ENCODE results near the gene RALGPS2. TPM values are rescaled to one million over a fixed set of nuclear protein-coding genes. Genes with fewer than 3 reads are reported as not detected.

RALGPS2 gene
- total and polyA plus RNA-seq, 2 of the 13 experiments (the other 11 are each of a cell fraction or from before 2014, with no cell fraction given): 15.6 to 36.0 TPM

- TF ChIP-seq HMG20A (CRISPR knock-in tag; IDR thresholded peaks at IDR 0.05; ENCODE audit: borderline replicate concordance) (no peak), ZNF883 (CRISPR knock-in tag; IDR thresholded peaks at IDR 0.05; ENCODE audit: not compliant biosample characterization) (no peak), ZNF280B (CRISPR knock-in tag; IDR thresholded peaks at IDR 0.05; ENCODE audit: borderline replicate concordance) (no peak), SMYD3 (CRISPR knock-in tag; IDR thresholded peaks at IDR 0.05) (peak; percentile 42; the same call in 1 of the 2 replicates), MIER3 (CRISPR knock-in tag; IDR thresholded peaks at IDR 0.05; ENCODE audit: borderline replicate concordance) (no peak), ZNF773 (CRISPR knock-in tag; IDR thresholded peaks at IDR 0.05; ENCODE audit: borderline replicate concordance) (no peak), RAD51 (IDR thresholded peaks at IDR 0.05; ENCODE audit: borderline replicate concordance) (no peak), ZNF34 (CRISPR knock-in tag; IDR thresholded peaks at IDR 0.05; ENCODE audit: borderline replicate concordance) (no peak), DPF2 (CRISPR knock-in tag; IDR thresholded peaks at IDR 0.05; ENCODE audit: borderline replicate concordance, low read depth) (no peak), ZNF530 (CRISPR knock-in tag; IDR thresholded peaks at IDR 0.05; ENCODE audit: low read depth) (no peak), GTF2F1 (IDR thresholded peaks at IDR 0.05; ENCODE audit: low read length) (no peak), ZNF589 (CRISPR knock-in tag; conservative IDR thresholded peaks at IDR 0.05) (no peak), PLRG1 (conservative IDR thresholded peaks at IDR 0.05) (no peak), CHD4 (IDR thresholded peaks at IDR 0.05; ENCODE audit: borderline replicate concordance, low read length) (no peak), DMAP1 (CRISPR knock-in tag; IDR thresholded peaks at IDR 0.05) (no peak), ARID5B (CRISPR knock-in tag; IDR thresholded peaks at IDR 0.05) (peak; percentile 27; the same call in 1 of the 2 replicates), GPN1 (CRISPR knock-in tag; IDR thresholded peaks at IDR 0.05; ENCODE audit: borderline replicate concordance) (no peak)
- TF ChIP-seq, protein P1, sequence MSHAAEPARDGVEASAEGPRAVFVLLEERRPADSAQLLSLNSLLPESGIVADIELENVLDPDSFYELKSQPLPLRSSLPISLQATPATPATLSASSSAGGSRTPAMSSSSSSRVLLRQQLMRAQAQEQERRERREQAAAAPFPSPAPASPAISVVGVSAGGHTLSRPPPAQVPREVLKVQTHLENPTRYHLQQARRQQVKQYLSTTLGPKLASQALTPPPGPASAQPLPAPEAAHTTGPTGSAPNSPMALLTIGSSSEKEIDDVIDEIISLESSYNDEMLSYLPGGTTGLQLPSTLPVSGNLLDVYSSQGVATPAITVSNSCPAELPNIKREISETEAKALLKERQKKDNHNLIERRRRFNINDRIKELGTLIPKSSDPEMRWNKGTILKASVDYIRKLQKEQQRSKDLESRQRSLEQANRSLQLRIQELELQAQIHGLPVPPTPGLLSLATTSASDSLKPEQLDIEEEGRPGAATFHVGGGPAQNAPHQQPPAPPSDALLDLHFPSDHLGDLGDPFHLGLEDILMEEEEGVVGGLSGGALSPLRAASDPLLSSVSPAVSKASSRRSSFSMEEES (CRISPR knock-in tag; IDR thresholded peaks at IDR 0.05): no peak
- TF ChIP-seq, protein P2, sequence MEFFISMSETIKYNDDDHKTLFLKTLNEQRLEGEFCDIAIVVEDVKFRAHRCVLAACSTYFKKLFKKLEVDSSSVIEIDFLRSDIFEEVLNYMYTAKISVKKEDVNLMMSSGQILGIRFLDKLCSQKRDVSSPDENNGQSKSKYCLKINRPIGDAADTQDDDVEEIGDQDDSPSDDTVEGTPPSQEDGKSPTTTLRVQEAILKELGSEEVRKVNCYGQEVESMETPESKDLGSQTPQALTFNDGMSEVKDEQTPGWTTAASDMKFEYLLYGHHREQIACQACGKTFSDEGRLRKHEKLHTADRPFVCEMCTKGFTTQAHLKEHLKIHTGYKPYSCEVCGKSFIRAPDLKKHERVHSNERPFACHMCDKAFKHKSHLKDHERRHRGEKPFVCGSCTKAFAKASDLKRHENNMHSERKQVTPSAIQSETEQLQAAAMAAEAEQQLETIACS (CRISPR knock-in tag; IDR thresholded peaks at IDR 0.05): no peak
- TF ChIP-seq, protein P3, sequence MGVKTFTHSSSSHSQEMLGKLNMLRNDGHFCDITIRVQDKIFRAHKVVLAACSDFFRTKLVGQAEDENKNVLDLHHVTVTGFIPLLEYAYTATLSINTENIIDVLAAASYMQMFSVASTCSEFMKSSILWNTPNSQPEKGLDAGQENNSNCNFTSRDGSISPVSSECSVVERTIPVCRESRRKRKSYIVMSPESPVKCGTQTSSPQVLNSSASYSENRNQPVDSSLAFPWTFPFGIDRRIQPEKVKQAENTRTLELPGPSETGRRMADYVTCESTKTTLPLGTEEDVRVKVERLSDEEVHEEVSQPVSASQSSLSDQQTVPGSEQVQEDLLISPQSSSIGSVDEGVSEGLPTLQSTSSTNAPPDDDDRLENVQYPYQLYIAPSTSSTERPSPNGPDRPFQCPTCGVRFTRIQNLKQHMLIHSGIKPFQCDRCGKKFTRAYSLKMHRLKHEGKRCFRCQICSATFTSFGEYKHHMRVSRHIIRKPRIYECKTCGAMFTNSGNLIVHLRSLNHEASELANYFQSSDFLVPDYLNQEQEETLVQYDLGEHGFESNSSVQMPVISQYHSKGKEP (CRISPR knock-in tag; IDR thresholded peaks at IDR 0.05): no peak
Measured at GRCh38 chr1:178726087-178726517, 1.1 kb downstream of the RALGPS2 start (continued).

Measured in HepG2 (cell line).